ENCODE results near the gene SOD1.

DNA sequence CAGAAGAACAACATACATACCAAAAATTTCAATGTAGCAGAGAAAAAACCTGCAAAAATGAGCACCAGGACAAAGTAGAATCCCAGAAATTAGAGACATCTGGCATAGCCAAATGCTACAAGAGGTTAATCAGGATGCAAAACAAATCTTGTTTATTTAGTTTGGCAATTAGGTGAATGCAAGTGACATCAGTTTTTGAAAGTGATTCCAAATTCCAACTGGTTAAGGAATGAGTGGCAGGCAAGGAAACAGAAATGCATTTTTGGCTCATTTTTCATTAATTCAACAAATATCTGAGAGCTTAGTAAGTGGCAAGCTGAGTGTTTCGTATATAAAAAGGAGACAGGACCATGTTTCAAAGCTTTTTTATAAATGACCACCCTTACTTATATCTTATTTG is 51.1 kb downstream of the SOD1 start:
- no peak for TF ChIP-seq POLR2AphosphoS5 (IDR thresholded peaks at IDR 0.05; ENCODE audit: low read depth, low read length)
- TF ChIP-seq TAF1 (IDR thresholded peaks at IDR 0.05; ENCODE audit: low read depth, low read length), result no peak
- no peak for TF ChIP-seq POLR2A (IDR thresholded peaks at IDR 0.05; ENCODE audit: low read depth, low read length)
- no peak for TF ChIP-seq SPI1 (IDR thresholded peaks at IDR 0.05; ENCODE audit: low read depth, low read length)
- no peak for TF ChIP-seq POU2F2 (IDR thresholded peaks at IDR 0.05; ENCODE audit: low read depth, low read length)
- no peak for TF ChIP-seq PAX5 (IDR thresholded peaks at IDR 0.05; ENCODE audit: insufficient read depth, low read length, severe bottlenecking)
